Neural cell (in vitro differentiated cells): ENCODE data around the gene FAM193A.

Experiments used
- CTCF ChIP-seq: fragments of 450-650 bp; IDR thresholded peaks from 2 replicates; pipeline ENCODE4 v1.5.1; 2014; ENCODE audit warnings: antibody characterized with exemption, mild to moderate bottlenecking, moderate library complexity; ENCODE audit not compliant: poor library complexity, severe bottlenecking
- EP300 ChIP-seq: fragments of 450-650 bp; conservative IDR thresholded peaks from 2 replicates; pipeline ENCODE4 v1.6.1; 2014; ENCODE audit warnings: antibody characterized with exemption, mild to moderate bottlenecking, moderate library complexity; ENCODE audit not compliant: poor library complexity, severe bottlenecking
- EZH2 ChIP-seq: fragments of 200-600, 300-800 bp; shearing (Covaris generic), sonication (generic); IDR thresholded peaks from 2 replicates; pipeline ENCODE4 v1.6.1; 2014; ENCODE audit warnings: antibody characterized with exemption, low read length, borderline replicate concordance, mild to moderate bottlenecking; ENCODE audit not compliant: insufficient read depth, poor library complexity, severe bottlenecking
- MXI1 ChIP-seq: fragments of 450-650 bp; conservative IDR thresholded peaks from 2 replicates; pipeline ENCODE4 v1.6.1; 2014; ENCODE audit warnings: antibody characterized with exemption, mild to moderate bottlenecking; ENCODE audit not compliant: poor library complexity, severe bottlenecking
- POLR2AphosphoS5 ChIP-seq: IDR thresholded peaks from 2 replicates; pipeline ENCODE4 v1.6.1; 2012
- REST ChIP-seq: IDR thresholded peaks from 2 replicates; pipeline ENCODE4 v1.6.1; 2012; ENCODE audit warnings: borderline replicate concordance

- no peak for TF ChIP-seq CTCF
- TF ChIP-seq REST, result no peak
- no peak for TF ChIP-seq EP300
- TF ChIP-seq POLR2AphosphoS5, result no peak
- TF ChIP-seq MXI1, result no peak
- TF ChIP-seq EZH2, result no peak
Measured at GRCh38 chr4:2619459-2619858, 83.0 kb downstream of the FAM193A start.
